ENCODE measurements around the gene CDH15.

CDH15 gene

DNA sequence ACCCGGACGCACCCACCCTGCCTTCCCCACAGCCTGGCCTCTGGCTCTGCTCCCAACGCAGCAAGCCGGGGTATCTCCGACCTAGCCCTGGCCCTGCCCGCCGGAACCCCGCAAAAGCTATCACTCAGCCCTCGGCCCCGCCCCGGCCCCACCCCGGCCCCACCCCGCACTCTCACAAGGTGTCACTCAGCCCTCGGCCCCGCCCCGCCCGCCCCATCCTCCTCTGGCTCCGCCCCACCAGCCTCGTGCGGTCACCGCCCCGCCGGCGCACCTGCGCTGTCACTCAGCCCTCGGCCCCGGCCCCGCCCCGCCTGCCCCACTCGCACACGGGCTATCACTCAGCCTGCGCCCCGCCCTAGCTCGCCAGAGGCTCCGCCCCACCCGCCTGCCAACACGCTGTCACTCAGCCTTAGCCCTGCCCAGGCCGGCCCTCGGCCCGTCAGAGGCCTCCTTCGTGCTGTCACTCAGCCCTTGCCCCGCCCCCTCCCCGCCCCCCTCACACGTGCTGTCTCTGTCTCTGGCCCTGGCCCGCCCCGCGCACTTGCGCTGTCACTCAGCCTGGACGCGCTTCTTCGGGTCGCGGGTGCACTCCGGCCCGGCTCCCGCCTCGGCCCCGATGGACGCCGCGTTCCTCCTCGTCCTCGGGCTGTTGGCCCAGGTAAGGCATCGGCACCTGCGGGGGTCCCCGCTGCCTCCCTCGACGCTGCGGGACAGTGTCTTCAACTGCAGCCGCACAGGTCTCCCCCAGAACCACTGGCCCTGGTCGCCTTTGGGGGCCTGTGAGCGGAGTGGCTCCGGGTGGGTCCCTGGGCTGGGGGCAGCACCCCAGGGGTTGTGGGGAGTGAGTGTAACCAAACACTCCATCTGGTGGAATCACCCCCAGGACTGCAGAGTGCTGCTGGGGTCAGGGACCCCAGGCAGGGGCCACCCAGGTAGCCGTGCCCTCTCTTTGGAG, at the start of gene CDH15:
Gene CDH15, plus strand, starts transcription at position 533 of the 955 bp plus-strand sequence. Its CDS starts 84 bp downstream, at position 617.
- peak; percentile 97 for DNase-seq

DNA sequence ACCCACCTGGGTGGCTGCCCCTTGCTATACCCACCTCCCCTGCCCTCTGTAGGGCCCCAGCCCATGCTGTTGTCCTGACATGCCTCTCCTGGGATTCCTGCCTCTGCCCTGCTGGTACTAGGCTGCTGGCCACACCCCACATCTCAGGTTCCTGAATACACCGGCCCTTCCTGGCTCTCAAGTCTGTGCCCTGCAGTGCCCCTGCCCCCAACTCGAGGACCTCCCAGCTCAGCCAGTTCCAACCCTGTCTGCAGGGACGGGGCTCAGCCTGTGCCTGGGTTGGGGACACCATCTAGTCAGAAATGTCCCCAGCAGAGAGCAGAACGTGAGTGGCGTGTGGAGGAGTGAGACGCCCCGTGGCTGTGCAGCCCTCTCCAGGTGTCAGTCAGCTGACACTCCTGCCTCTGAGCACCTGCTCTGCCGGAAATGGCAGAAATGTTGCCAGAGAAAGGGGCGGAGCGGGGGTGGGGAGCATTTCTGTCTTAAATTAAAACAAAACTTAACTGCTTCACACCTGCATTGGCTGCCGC, 49.2 kb upstream of the CDH15 start:
- DNase-seq: peak; percentile 72

GRCh38 chr16:89123001-89123830, 48.3 kb upstream of the CDH15 start:
- no peak for DNase-seq

GRCh38 chr16:89123831-89124100, 47.8 kb upstream of the CDH15 start:
- no peak for DNase-seq

- no peak for DNase-seq
Observed at GRCh38 chr16:89129378-89129777, 42.2 kb upstream of the CDH15 start.

- DNase-seq: no peak
Observed at GRCh38 chr16:89130448-89130847, 41.1 kb upstream of the CDH15 start.

DNA sequence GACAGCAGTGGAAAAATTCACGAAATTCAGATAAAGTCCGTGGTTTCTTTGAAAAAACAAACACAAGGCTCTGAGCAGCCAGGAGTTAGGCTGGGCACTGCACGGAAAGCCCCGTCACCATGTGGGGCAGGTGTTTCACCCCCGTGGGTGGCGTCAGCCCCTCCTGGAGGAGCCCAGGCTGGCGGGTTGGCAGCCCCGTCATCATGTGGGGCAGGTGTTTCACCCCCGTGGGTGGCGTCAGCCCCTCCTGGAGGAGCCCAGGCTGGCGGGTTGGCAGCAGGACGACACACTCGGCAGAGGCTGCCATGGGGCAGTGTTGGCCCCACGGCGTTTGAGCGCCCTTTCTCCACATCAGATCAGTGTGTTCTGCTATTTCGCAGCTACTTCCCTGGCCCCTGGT, 39.8 kb upstream of the CDH15 start:
- no peak for DNase-seq

DNA sequence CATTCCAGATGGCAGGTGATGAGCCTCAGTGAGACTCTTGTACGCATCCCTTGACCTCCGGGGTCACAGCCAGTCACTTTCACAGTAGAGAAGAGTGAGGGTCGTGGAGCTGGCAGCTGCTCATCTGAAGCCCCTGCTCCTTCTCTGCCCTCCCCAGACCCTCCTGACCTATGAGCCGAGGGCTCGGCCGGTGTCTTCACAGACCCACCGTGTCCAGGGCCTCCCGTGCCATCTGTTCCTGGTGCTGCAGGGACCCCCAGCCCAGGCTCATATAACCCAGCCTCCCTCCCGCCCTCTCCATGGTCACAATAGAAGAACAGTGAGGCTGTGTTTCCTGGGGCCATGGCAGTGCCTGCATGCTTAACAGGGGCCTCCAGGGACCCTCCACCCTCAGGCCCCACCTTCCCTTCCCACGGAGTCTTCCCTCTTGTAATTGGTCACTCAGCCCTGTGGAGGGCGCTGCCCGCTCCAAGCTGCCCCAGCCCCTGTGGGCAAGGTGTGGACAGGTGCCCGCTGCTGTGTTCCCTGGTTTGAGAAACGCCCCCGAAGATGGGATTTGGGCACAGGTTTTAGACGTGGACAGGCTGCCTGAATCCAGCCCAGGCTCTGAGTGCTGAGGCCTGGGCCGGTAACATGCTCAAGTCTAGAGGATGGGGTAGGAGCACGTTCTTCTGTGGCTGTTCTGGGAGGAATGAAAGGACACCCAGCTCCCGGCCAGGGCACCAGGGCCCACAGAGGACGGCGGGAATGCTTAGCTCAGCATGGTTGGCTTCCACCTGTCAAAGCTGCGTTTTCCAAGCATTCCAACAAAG, 39.1 kb upstream of the CDH15 start:
- no peak for DNase-seq

- DNase-seq: no peak
Observed at GRCh38 chr16:89133457-89134127, 38.0 kb upstream of the CDH15 start.

- no peak for DNase-seq
Observed at GRCh38 chr16:89134269-89134668, 37.3 kb upstream of the CDH15 start.

- no peak for DNase-seq
Observed at GRCh38 chr16:89135166-89135565, 36.4 kb upstream of the CDH15 start.

GRCh38 chr16:89135971-89136765, 35.4 kb upstream of the CDH15 start:
- no peak for DNase-seq

DNA sequence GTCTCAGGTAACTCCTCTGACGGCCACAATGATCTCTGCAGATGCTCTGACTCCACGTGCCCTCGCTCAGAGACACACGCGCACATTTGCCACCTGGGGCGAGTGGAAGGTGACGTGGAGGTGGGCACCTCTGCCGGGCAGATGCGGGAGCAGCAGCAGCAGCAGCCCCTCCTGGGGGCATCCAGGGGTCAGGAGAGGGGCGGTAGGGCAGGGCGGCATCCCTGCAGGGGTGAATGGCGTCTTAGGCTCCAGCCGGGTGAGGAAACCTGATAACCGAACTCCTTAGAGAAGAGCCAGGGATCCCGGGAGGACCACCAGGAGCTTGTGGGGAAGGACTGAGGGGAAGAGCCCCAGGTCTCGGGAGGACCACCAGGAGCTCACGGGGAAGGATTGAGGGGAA, 34.6 kb upstream of the CDH15 start:
- no peak for DNase-seq

DNA sequence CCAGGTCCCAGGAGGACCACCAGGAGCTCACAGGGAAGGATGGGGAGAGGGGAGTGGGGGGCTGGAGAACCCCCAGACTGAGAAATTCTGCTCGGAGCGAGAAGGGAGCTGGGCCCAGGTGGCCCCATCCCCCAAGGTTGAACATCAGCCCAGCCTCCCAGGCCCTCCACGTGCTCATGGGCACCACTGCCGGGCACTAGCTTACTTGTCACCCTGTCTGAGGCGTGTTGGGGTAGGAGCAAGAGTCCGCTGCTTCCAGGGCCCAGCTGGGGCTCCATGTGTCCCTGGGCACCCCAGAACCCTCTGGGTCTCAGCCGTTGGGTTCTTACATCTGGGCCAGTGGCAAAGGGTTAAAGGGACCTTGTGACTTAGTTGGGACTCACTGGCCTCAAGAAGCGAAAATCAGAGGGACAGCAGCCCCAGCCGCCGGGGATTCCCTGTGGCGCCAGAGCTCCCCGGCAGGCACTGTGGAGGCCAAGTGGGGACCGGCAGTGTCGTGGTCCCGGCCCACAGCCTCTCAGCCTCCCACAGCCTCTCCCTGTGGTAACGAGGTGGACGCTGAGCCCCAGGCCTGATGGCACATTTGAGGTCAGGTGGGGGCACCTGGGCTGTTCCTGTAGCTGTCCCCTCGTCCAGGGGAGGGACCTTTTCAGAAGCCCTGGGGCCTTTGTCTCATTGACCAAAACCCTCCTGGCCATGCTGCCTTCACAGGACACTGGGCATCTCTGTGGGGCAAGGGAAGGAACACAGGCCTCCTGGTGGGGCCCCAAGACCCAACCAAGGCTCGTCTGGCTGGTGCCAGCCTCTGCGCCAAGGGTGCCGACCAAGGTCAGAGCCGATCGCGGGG, 33.7 kb upstream of the CDH15 start:
- DNase-seq: no peak

DNA sequence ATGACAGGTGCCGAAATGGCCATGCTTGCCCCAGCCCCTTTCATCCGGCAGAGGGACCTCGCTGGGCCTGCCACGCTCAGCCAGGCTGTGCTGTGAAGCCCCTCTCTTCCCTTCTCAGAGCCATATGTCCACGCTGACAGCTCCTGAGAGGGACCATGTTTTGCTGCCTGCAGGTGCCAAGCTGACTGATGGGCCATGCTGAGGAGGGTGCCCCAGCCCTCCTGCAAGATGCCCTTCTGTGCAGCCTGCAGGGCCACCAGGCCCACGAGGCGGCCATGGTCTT, 33.1 kb upstream of the CDH15 start:
- DNase-seq: no peak

- DNase-seq: no peak
Observed at GRCh38 chr16:89138843-89139520, 32.6 kb upstream of the CDH15 start.

GRCh38 chr16:89139907-89140361, 31.6 kb upstream of the CDH15 start:
- no peak for DNase-seq

DNA sequence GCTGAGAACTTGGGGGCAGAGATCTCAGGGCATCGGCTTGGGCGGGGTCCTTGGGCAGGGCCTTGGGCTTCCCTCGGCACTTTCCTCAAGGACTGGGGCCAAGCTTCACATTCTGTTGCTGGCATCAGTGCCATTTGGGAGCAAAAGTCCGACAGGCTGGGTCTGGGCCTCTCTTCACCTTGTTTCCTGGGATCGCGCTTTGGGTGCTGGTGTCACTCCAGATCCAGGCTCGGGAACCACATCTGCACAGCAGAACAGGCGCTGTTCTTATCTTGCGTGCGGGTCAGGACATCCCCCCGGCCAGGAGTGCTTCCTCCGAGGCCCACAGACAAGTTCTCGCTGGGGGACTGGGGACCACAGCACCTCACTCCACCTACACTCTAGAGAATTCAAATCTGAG, 31.1 kb upstream of the CDH15 start:
- no peak for DNase-seq

DNA sequence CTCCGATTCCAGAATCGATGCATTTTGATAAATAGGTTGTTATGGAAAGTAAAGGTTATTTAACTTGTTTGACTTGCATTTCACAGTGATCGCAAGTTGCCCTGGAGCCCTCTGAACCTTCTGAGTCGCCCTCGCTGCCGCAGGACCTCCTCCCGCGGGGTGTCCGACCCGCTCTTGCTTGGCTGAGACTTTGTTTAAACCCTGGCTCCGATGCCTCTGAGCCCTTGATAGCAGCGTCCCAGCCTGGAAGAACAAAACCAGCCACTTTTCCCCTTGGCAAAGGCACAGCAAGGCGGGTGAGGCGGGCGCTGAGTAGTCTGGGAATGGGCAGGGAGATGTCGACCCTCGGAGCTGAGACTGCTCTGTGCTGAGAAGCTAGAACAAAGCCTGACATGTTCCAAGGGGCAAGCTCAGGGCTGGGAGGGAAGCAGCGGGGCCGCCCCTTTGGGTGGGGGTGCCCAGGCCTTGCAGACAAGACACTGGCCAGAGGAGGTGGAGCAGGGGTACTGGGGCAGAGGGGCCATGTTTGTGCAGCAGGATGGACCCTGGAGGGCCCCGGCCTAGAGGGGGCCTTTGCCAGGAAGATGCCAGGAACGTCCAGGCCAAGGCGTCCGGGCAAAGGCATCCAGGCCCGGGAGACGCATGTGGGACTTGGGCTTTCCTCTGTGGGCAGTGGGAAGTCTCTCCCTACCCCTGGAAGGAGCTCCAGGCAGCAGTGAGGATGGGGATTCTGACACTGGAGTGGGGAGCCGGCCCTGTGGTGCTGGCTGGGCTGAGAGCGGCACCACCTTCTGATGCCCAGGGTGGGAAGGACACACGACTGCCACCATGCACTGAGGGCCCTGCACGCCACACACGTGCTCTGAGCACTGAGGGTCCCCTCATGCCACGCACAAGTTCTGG, 30.3 kb upstream of the CDH15 start:
- DNase-seq: no peak
